ENCODE data around the gene SYNE1.

Gene SYNE1

DNA sequence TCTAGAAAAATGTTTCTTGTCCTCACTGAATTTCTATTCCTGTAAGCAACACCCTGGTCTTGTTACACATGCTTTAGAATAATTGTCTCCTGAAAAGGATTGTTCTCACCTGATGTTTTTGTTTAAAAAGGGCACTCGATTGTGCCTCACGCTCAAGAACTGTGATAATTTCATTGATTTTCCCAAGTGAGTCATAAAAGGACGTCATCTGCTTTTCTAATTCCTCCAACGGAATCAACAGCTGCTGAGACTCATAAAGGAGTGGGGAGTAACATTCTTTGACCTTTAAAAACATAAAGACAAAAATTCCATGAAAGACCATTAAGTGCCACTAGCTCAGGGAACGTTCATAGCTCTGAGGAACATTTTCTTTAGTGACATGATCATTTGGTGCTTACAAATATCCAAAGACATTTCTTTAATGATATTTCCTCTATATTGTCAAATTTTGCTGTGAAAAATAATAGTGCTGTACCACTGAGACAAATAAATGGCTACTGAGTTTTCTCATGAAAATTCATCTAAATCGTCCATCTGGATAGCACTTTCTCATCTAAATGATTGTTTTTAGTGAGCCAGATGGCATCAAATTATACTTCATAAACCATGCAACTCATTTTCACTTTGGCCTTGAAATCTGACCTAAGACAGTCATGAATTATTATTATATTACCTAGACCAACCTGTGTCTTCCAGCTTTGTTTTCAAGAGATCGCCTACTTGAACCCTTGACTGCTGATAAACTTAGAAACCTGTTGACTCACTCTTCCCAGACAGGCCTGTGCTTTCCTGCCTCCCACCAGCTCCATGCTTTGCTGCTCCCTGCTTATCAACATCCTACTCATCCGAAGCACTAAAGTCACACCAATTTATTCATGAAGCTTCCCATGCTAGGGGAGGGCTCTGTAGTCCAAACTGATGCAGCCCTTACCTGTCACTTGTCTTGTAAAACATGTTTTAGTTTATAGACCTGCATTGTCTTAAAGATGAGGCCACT, 178.2 kb downstream of the SYNE1 start:
- peaks cover 7% of the 10 kb centered on the region for H3K4me1 Mint-ChIP-seq
- DNase-seq (ENCODE audit: low spot score in 2 of 2) = no peak
- no peaks in the 10 kb centered on the region for H3K27me3 Mint-ChIP-seq
- no peaks in the 10 kb centered on the region for H3K9me3 Mint-ChIP-seq
- no peak for ATAC-seq (replicated peaks; ENCODE audit: extremely low read depth, poor library complexity, severe bottlenecking)
- H3K4me3 Mint-ChIP-seq = no peak overlapping the region
- peaks cover 40% of the 10 kb centered on the region for H3K36me3 Mint-ChIP-seq (ENCODE audit: insufficient read depth)
- H3K27ac Mint-ChIP-seq (ENCODE audit: low read depth) = no peak overlapping the region

DNA sequence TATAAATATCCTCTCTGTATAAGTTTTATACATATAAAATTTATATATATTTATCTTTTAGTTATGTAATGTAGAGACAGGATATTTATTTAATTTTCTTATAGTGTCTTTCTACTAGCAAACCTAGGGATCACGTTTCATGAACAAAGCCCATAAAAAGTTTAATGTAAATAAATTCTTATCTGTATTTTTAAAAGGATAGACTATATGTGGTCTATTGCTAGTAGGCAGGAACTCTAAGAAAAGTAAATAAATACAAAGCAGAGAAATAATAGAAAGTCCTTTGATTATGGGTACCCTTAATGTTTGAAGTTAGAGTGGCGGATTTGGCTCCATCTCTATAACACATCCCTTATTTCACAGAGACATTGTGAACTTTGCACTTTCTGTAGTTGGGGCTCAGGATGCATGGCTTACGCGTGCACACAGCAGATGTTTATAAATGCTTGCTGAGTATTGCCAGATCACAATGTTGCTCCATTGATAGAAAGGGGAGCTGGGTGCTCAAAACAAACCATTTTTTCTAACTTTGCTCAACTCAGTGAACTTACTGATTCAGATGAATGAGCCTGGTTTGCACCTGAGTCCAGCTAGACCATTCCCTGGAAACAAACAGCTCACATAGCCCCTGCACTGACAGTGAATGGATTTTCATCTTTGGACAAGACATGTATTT, 179.1 kb downstream of the SYNE1 start:
- Mint-ChIP-seq H3K27ac (ENCODE audit: low read depth) (no peak overlapping the region), H3K27me3 (no peaks in the 10 kb centered on the region), H3K4me1 (peaks cover 3% of the 10 kb centered on the region)

DNA sequence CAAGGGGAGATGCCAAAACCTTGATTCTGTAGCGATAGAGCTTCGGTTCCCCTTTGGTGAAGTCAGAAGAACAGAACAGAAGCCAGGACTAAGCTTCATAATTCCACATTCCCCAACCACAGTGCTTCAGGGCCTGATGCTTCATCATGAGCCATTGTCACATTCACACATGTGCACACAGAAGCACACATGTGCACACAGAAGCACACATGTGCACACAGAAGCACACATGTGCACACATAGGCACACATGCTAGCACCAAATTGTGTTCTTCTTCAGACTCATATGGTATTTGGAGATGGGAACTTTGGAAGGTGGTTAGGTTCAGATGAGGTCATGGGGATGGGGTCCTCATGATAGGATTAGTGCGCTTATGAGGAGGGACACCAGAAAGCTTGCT, 183.2 kb downstream of the SYNE1 start:
- DNase-seq (ENCODE audit: low spot score in 2 of 2) (no peak), ATAC-seq (replicated peaks; ENCODE audit: extremely low read depth, poor library complexity, severe bottlenecking) (no peak)
- H3K9me3 Mint-ChIP-seq = no peaks in the 10 kb centered on the region
- peaks cover 44% of the 10 kb centered on the region for H3K36me3 Mint-ChIP-seq (ENCODE audit: insufficient read depth)
- H3K4me1 Mint-ChIP-seq = no peaks in the 10 kb centered on the region
- no peak overlapping the region for H3K27ac Mint-ChIP-seq (ENCODE audit: low read depth)
- no peak overlapping the region for H3K4me3 Mint-ChIP-seq
- H3K27me3 Mint-ChIP-seq = no peaks in the 10 kb centered on the region

More for the DNA sequence above, 179.1 kb downstream of the SYNE1 start:
- Mint-ChIP-seq H3K36me3 (ENCODE audit: insufficient read depth) (peaks cover 38% of the 10 kb centered on the region), H3K9me3 (no peaks in the 10 kb centered on the region), H3K4me3 (no peak overlapping the region)
- ATAC-seq (replicated peaks; ENCODE audit: extremely low read depth, poor library complexity, severe bottlenecking) = no peak
- no peak for DNase-seq (ENCODE audit: low spot score in 2 of 2)

DNA sequence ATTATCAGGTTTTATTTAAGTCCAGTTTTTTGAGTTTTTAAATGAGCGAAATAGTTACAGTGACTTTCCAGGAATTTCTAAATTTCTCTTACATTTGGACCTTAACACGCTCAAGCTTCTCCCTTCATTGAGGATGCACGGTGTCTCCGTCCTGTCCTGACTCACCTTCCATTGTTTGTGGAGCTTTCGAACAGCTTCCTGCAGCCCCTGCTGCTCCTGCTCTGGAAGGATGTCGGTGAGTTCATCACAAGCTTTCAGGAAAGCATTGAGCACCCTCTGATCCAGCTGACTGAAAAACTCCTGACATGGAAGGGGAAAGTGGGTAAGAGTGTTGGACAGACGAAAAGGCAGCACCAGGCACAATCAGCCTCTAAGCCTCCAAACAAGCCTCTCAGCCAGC, 183.7 kb downstream of the SYNE1 start:
- DNase-seq (ENCODE audit: low spot score in 2 of 2) (no peak), ATAC-seq (replicated peaks; ENCODE audit: extremely low read depth, poor library complexity, severe bottlenecking) (no peak)
- H3K4me1 Mint-ChIP-seq = no peaks in the 10 kb centered on the region
- H3K36me3 Mint-ChIP-seq (ENCODE audit: insufficient read depth) = peaks cover 46% of the 10 kb centered on the region
- no peaks in the 10 kb centered on the region for H3K9me3 Mint-ChIP-seq
- H3K27me3 Mint-ChIP-seq = no peaks in the 10 kb centered on the region
- H3K27ac Mint-ChIP-seq (ENCODE audit: low read depth) = no peak overlapping the region
- H3K4me3 Mint-ChIP-seq = no peak overlapping the region

DNA sequence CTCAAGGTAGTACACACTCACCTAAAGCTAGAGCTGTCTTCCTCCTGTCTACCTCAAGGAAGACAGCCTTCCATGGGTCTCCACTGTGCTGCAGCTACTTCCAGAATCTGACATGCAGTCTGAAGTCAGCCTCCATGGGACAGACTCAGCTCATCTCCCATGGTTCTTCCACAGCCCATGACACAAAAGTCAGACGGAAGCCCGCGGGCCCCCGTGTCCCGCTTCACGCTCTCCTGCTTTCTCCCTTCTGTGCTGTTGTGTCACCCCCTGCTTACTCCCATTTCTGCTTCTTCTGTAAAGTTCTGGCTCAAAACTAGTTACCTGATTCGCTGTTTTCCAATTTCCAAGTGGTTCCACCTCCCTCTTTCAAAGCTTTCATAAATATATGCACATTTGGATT, 184.5 kb downstream of the SYNE1 start:
- no peak overlapping the region for H3K4me3 Mint-ChIP-seq
- no peaks in the 10 kb centered on the region for H3K4me1 Mint-ChIP-seq
- no peaks in the 10 kb centered on the region for H3K9me3 Mint-ChIP-seq
- H3K36me3 Mint-ChIP-seq (ENCODE audit: insufficient read depth) = peaks cover 48% of the 10 kb centered on the region
- H3K27ac Mint-ChIP-seq (ENCODE audit: low read depth) = no peak overlapping the region
- ATAC-seq (replicated peaks; ENCODE audit: extremely low read depth, poor library complexity, severe bottlenecking) (no peak), DNase-seq (ENCODE audit: low spot score in 2 of 2) (no peak)
- no peaks in the 10 kb centered on the region for H3K27me3 Mint-ChIP-seq

DNA sequence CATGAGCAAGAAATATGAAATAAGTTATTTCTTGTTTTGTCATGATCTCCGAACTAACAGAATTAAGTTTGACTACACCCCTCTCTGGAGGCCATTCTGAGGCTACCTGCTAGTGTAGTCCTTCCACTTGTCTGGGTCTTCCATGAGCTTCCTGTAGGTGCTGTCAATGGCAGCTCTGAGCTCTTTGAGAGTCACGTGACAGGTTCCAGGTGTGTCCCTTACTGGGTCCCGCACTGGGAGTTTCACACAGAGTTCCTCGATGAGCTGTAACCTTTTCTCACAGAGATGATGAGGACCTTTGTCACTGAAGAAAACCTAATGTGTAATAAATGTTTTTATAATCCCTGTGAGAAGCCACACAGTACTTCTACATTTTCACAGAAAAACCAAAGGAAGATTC, 186.6 kb downstream of the SYNE1 start:
- DNase-seq (ENCODE audit: low spot score in 2 of 2) (no peak), ATAC-seq (replicated peaks; ENCODE audit: extremely low read depth, poor library complexity, severe bottlenecking) (no peak)
- Mint-ChIP-seq H3K9me3 (no peaks in the 10 kb centered on the region), H3K4me3 (no peak overlapping the region), H3K36me3 (ENCODE audit: insufficient read depth) (peaks cover 53% of the 10 kb centered on the region), H3K27ac (ENCODE audit: low read depth) (no peak overlapping the region), H3K27me3 (no peaks in the 10 kb centered on the region), H3K4me1 (no peaks in the 10 kb centered on the region)

DNA sequence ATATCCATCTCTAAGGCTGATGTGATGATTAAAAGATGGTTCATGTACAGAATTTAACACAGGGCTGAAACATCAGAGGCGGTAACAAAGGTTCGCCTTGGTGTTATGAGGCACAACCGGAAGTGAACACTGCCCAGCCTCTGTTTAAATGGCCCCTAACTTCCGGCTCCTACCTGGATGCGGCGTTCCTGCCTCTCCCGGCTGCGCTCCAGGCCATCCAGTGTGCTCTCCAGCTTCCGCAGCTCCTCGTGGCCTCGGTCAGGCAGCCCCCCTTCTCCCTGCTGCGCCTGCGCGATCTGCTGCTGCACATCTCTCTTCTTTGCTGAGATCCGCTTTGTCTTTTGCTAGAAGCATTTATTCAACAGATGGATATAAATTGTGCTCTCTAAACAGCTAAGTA, 195.3 kb downstream of the SYNE1 start:
- Mint-ChIP-seq H3K9me3 (no peaks in the 10 kb centered on the region), H3K4me3 (no peak overlapping the region), H3K27me3 (no peaks in the 10 kb centered on the region), H3K27ac (ENCODE audit: low read depth) (no peak overlapping the region), H3K36me3 (ENCODE audit: insufficient read depth) (peaks cover 48% of the 10 kb centered on the region), H3K4me1 (no peaks in the 10 kb centered on the region)
- ATAC-seq (replicated peaks; ENCODE audit: extremely low read depth, poor library complexity, severe bottlenecking) (no peak), DNase-seq (ENCODE audit: low spot score in 2 of 2) (no peak)

DNA sequence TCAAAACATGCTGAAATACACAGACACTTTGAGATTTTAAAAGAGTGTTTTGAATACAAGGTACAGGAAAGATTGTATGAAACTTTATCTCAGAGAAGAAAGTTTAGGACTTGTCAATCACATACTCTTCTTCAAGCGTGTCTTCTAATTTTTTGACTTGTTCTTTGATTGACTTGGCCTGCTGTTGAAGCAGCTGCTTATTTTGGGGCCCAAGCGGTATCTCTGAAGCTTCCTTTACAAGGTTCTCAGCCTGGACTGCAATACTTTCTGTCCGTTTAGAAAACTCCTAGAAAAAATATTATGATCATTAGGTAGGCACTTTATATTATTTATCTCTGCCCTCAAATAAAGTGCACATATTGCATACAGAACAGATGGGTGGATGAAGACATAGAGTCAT, 201.3 kb downstream of the SYNE1 start:
- ATAC-seq (replicated peaks; ENCODE audit: extremely low read depth, poor library complexity, severe bottlenecking) (no peak), DNase-seq (ENCODE audit: low spot score in 2 of 2) (no peak)
- peaks cover 31% of the 10 kb centered on the region for H3K36me3 Mint-ChIP-seq (ENCODE audit: insufficient read depth)
- no peak overlapping the region for H3K4me3 Mint-ChIP-seq
- peak overlapping the region; percentile 24 for H3K27ac Mint-ChIP-seq (ENCODE audit: low read depth)
- no peaks in the 10 kb centered on the region for H3K27me3 Mint-ChIP-seq
- no peaks in the 10 kb centered on the region for H3K4me1 Mint-ChIP-seq
- no peaks in the 10 kb centered on the region for H3K9me3 Mint-ChIP-seq

DNA sequence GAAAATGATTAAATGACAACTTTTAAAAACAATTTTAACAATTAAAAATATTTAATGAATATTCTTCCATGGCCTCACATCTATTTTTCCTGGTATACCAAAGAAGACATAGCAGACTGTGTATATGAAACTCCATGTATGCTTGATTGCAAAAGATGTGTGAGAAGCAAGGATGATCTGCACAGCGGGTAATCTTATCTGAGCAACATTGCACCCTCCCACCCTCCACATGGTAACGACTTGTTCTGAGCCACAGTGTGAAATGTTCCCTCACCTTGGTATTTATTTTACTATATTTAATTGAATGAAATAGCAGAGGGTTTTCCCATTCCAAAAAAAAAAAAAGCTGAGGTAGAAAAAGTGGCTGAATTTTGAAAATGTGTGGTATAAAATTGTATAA, 204.4 kb downstream of the SYNE1 start:
- Mint-ChIP-seq H3K27ac (ENCODE audit: low read depth) (no peak overlapping the region), H3K4me3 (no peak overlapping the region), H3K27me3 (no peaks in the 10 kb centered on the region), H3K36me3 (ENCODE audit: insufficient read depth) (peaks cover 20% of the 10 kb centered on the region), H3K4me1 (no peaks in the 10 kb centered on the region), H3K9me3 (no peaks in the 10 kb centered on the region)
- DNase-seq (ENCODE audit: low spot score in 2 of 2) (no peak), ATAC-seq (replicated peaks; ENCODE audit: extremely low read depth, poor library complexity, severe bottlenecking) (no peak)

DNA sequence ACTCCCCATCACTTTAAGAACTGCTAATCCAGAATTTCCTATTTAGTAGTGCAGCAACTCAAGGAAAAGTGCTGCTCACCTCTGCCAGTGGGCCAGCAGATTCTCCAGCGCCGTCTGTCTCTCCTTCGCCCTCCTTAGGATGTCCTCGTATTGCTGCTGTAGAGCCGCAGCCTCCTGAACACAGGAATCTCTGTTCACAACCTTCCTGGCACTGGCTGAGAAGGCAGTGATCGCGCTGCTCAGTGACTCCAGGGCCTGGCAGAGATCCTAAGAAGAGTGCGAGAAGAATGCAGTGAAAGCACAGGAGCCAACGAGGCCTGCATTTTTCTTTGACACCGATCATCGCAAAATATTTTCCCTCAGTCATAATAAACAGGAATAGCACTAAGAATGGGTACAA, 209.0 kb downstream of the SYNE1 start:
- H3K4me1 Mint-ChIP-seq = peaks cover 7% of the 10 kb centered on the region
- peaks cover 23% of the 10 kb centered on the region for H3K36me3 Mint-ChIP-seq (ENCODE audit: insufficient read depth)
- no peaks in the 10 kb centered on the region for H3K9me3 Mint-ChIP-seq
- no peaks in the 10 kb centered on the region for H3K27me3 Mint-ChIP-seq
- H3K4me3 Mint-ChIP-seq = no peak overlapping the region
- H3K27ac Mint-ChIP-seq (ENCODE audit: low read depth) = no peak overlapping the region
- ATAC-seq (replicated peaks; ENCODE audit: extremely low read depth, poor library complexity, severe bottlenecking) = no peak
- DNase-seq (ENCODE audit: low spot score in 2 of 2) = no peak

DNA sequence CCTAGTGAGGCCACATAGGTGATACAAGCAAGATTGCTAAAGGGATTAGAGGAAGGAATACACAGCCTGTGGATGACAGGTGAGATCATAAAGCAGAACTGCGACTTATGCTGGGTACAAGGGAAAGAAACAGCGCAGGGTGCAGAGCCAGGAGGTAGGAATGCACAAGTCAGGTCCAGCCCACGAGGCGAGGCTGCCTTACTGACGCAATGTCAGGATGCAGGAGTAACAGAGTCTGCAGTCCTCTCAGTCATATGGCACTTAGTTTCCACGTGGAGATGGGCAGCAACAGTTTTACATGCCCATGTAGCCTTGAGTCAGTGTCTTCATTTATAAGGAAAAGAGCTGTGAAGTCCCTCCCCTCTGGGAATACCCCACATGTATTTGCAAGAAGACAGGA, 210.9 kb downstream of the SYNE1 start:
- H3K9me3 Mint-ChIP-seq = no peaks in the 10 kb centered on the region
- no peaks in the 10 kb centered on the region for H3K27me3 Mint-ChIP-seq
- no peak overlapping the region for H3K27ac Mint-ChIP-seq (ENCODE audit: low read depth)
- no peak for DNase-seq (ENCODE audit: low spot score in 2 of 2)
- ATAC-seq (replicated peaks; ENCODE audit: extremely low read depth, poor library complexity, severe bottlenecking) = no peak
- no peak overlapping the region for H3K4me3 Mint-ChIP-seq
- H3K4me1 Mint-ChIP-seq = peaks cover 7% of the 10 kb centered on the region
- H3K36me3 Mint-ChIP-seq (ENCODE audit: insufficient read depth) = peaks cover 24% of the 10 kb centered on the region

DNA sequence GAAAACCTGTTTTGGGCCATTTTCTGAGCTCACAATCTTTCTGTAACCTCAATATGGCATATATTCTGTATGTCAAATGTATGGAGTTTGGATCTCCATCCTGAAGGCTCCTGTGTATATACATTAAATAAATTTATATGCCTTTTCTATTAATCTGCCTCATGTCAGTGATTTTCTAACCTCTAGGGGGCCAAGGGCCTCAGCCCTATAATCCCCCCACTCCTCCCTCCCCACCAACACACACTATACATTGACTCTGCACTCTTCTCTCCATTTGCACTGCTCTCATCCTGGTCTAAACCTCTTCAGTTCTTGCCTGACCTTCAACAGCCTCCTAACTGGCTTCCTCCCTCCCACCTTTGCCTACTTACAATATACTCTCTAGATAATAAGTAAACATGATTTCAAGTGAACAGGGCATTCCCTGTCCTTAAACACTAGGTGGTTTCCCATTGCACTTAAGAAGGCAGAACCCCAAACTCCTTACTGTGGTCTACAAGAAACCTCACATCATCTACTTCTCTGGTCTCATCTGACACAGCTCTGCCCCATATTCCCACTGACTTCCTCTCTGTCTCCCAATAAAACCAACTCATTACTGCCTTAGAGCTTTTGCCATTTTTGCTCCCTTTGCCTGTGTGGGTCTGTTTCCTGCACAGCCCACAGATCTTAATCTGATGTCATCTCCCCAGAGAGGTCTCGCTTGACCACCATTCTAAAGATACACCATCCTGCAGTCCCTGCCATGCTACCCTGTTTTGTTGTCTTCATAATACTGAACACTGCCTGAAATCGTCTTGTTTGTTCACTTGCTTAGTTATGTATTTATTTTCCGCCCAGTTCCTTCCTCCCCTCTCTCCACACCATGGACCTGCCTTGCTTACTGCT, 213.7 kb downstream of the SYNE1 start:
- Mint-ChIP-seq H3K4me1 (peaks cover 7% of the 10 kb centered on the region), H3K36me3 (ENCODE audit: insufficient read depth) (peaks cover 25% of the 10 kb centered on the region), H3K27ac (ENCODE audit: low read depth) (peak overlapping the region; percentile 20), H3K27me3 (no peaks in the 10 kb centered on the region), H3K9me3 (no peaks in the 10 kb centered on the region), H3K4me3 (no peak overlapping the region)
- DNase-seq (ENCODE audit: low spot score in 2 of 2) (no peak), ATAC-seq (replicated peaks; ENCODE audit: extremely low read depth, poor library complexity, severe bottlenecking) (no peak)

All from central memory CD8-positive, alpha-beta T cell (primary cell).